Activated CD4-positive, alpha-beta T cell treated with anti-CD3 and anti-CD28 coated beads, Interleukin-2, amount 10 ng/mL, durations not matched to agents 7 days and 5 days (primary cell): Measurements from ENCODE around the gene TACR2. TPM values are rescaled to one million over a fixed set of nuclear protein-coding genes. Genes with fewer than 3 reads are reported as not detected.

ENCODE experiments used
- CTCF ChIA-PET: fragments of 350-600 bp; sonication (Branson Sonifier 250); formaldehyde crosslinking; loops from one replicate; lab custom pipeline; 2021; ENCODE audit warnings: antibody characterized with exemption; lab: Charles Lee
- POLR2A ChIA-PET: fragments of 350-600 bp; sonication (Branson Sonifier 250); formaldehyde crosslinking; loops from one replicate; lab custom pipeline; 2021; ENCODE audit warnings: antibody characterized with exemption; lab: Charles Lee
- DNase-seq: peaks from one replicate; pipeline ENCODE4 v3.0.0-alpha.2; 2020
- H3K27ac Mint-ChIP-seq: one replicate; pipeline ENCODE4 v1.8.0; 2021; ENCODE audit warnings: mild to moderate bottlenecking, moderate library complexity, mixed read lengths
- H3K27me3 Mint-ChIP-seq: one replicate; pipeline ENCODE4 v1.8.0; 2021; ENCODE audit warnings: mixed read lengths
- H3K36me3 Mint-ChIP-seq: one replicate; pipeline ENCODE4 v1.8.0; 2021; ENCODE audit warnings: low read depth, mixed read lengths
- H3K4me1 Mint-ChIP-seq: one replicate; pipeline ENCODE4 v1.8.0; 2021; ENCODE audit warnings: mixed read lengths
- H3K4me3 Mint-ChIP-seq: one replicate; pipeline ENCODE4 v1.8.0; 2021; ENCODE audit warnings: mild to moderate bottlenecking, moderate library complexity, mixed read lengths
- H3K9me3 Mint-ChIP-seq: one replicate; pipeline ENCODE4 v1.8.0; 2021; ENCODE audit warnings: mixed read lengths
- total RNA-seq, 2 experiments: library from RNA; stranded (reverse); gene quantifications; one replicate each; pipeline ENCODE4 v1.2.3, GENCODE V29; 2021

Gene TACR2
- not detected for total RNA-seq

DNA sequence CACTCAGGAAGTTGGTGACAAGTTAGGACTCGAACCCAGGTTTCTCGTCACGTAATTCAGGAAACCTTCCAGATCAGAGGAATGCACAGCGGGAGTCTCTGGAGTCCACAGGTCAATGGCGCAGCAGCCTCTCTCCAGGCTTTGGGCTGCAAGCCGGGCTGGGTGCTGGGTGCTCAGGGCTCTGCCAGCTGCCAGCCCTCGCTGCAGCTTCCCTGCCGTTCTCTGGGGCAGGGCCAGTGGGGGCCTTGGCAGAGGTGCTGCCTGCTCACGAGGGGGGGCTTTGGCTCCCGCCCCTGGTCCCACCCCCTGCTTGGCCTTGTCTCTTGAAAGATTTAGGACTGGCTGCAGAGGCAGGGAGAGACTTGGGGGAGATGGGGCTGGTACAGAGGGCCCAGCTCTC, at the start of gene TACR2:
Gene TACR2 (minus strand): TSS at position 224 of the 400 bp plus-strand sequence. CDS start 595 bp downstream, outside the sequence.
- H3K4me1 Mint-ChIP-seq = peaks cover 2% of the 10 kb centered on the region
- ChIA-PET CTCF (interaction anchor here (0.5 to 1.3 kb wide), 5 partner anchors 34 to 604 kb away, joined by 3 to 5 read pairs (median 3); partner anchors contain the start of gene TSPAN15), POLR2A (no interaction called here)
- H3K36me3 Mint-ChIP-seq = no peaks in the 10 kb centered on the region
- DNase-seq = no peak
- H3K9me3 Mint-ChIP-seq = no peaks in the 10 kb centered on the region
- H3K27me3 Mint-ChIP-seq = no peaks in the 10 kb centered on the region
- H3K27ac Mint-ChIP-seq = no peak within 1 kb of the TSS
- no peak within 1 kb of the TSS for H3K4me3 Mint-ChIP-seq

DNA sequence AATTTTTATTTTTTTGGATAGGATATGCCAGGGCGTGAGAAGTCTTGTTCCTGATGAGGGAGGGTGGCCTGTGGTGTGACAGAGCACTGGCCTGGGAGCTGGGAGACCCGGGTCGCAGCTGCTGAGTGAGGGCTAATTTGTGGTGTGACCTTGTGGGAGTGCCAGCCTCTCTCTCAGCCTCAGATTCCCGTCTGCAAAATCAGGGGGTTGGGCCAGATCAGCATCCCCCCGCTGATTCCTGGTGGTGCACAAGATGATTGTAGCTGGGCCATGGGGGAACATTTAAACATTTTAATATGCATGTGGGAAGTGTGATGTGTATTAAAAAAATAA, 49.4 kb upstream of the TACR2 start:
- no peak for DNase-seq
- H3K27me3 Mint-ChIP-seq = peaks cover 4% of the 10 kb centered on the region
- peaks cover 51% of the 10 kb centered on the region for H3K4me1 Mint-ChIP-seq
- no peaks in the 10 kb centered on the region for H3K9me3 Mint-ChIP-seq
- ChIA-PET POLR2A (no interaction called here), CTCF (interaction anchor here (1.0 to 2.7 kb wide), 7 partner anchors 9 to 260 kb away, joined by 3 to 7 read pairs (median 5); partner anchors contain the start of gene TSPAN15)
- no peaks in the 10 kb centered on the region for H3K36me3 Mint-ChIP-seq
- peak overlapping the region; percentile 59 for H3K27ac Mint-ChIP-seq
- H3K4me3 Mint-ChIP-seq = no peak overlapping the region

- no peaks in the 10 kb centered on the region for H3K36me3 Mint-ChIP-seq
- peaks cover 53% of the 10 kb centered on the region for H3K4me1 Mint-ChIP-seq
- H3K4me3 Mint-ChIP-seq = peak overlapping the region; percentile 6
- POLR2A ChIA-PET = no interaction called here
- H3K27me3 Mint-ChIP-seq = peaks cover under 1% of the 10 kb centered on the region
- CTCF ChIA-PET = interaction anchor here (1.0 to 2.7 kb wide), 6 partner anchors 11 to 261 kb away, joined by 5 to 8 read pairs (median 6); partner anchors contain the start of gene TSPAN15
- H3K9me3 Mint-ChIP-seq = no peaks in the 10 kb centered on the region
- H3K27ac Mint-ChIP-seq = peak overlapping the region; percentile 87
- no peak for DNase-seq
These were observed 48.9 kb upstream of the TACR2 start for GRCh38 chr10:69465457-69466157.

DNA sequence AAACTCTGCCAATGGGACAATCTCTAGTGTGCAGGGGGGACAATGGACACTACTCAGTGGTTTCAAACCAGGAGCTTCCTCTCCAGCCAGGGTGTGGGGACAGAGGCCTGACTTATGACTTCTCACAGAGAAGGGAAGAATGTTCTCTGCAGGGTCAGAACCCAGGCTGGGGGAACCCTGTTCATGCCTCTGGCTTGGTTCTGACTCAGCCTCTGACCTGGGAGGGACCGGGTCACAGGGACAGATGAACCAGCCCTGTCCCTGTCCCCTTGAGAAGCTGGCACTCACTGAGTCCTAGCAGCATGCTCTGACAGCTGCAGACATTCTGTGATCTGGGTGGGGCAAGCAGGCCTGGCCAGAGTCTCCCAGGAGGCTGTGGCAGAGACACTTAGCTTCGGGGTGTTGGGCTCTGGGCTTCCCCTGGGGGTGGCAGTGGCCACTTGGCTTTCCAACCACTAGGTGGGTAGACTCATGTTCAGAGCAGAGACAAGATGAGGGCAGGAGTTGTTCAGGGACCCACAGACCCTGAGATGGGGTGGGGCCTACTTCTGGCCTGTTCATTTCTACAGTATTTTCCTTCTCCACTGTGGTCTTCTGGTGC, 48.2 kb upstream of the TACR2 start:
- no peak for DNase-seq
- Mint-ChIP-seq H3K27ac (peak overlapping the region; percentile 87), H3K36me3 (no peaks in the 10 kb centered on the region), H3K27me3 (no peaks in the 10 kb centered on the region), H3K4me3 (no peak overlapping the region), H3K9me3 (no peaks in the 10 kb centered on the region), H3K4me1 (peaks cover 53% of the 10 kb centered on the region)
- POLR2A ChIA-PET = no interaction called here
- CTCF ChIA-PET = interaction anchor here (0.7 to 2.7 kb wide), 8 partner anchors 10 to 262 kb away, joined by 3 to 8 read pairs (median 5); partner anchors contain the start of gene TSPAN15

- no peak overlapping the region for H3K4me3 Mint-ChIP-seq
- no peak for DNase-seq
- H3K27ac Mint-ChIP-seq = peak overlapping the region; percentile 87
- peaks cover 53% of the 10 kb centered on the region for H3K4me1 Mint-ChIP-seq
- H3K27me3 Mint-ChIP-seq = no peaks in the 10 kb centered on the region
- no peaks in the 10 kb centered on the region for H3K36me3 Mint-ChIP-seq
- H3K9me3 Mint-ChIP-seq = no peaks in the 10 kb centered on the region
- CTCF ChIA-PET = interaction anchor here (0.7 to 1.6 kb wide), 3 partner anchors 14 to 22 kb away, joined by 3 to 8 read pairs (median 4); no protein-coding TSS in a partner anchor
- POLR2A ChIA-PET = no interaction called here
These were observed 47.7 kb upstream of the TACR2 start for GRCh38 chr10:69464401-69464800.

- ChIA-PET POLR2A (no interaction called here), CTCF (interaction anchor here (1.3 to 1.6 kb wide), 2 partner anchors 14 to 17 kb away, joined by 3 to 8 read pairs; no protein-coding TSS in a partner anchor)
- Mint-ChIP-seq H3K9me3 (no peaks in the 10 kb centered on the region), H3K27ac (peak overlapping the region; percentile 87), H3K27me3 (no peaks in the 10 kb centered on the region), H3K36me3 (no peaks in the 10 kb centered on the region), H3K4me3 (no peak overlapping the region), H3K4me1 (peaks cover 53% of the 10 kb centered on the region)
- DNase-seq = no peak
These were observed 47.2 kb upstream of the TACR2 start for GRCh38 chr10:69463886-69464285.

GRCh38 chr10:69461243-69462025, 44.7 kb upstream of the TACR2 start:
- ChIA-PET POLR2A (no interaction called here), CTCF (interaction anchor here (0.6 to 1.1 kb wide), 6 partner anchors 11 to 1140 kb away, joined by 3 to 4 read pairs (median 3); no protein-coding TSS in a partner anchor)
- DNase-seq = no peak
- H3K27ac Mint-ChIP-seq = no peak overlapping the region
- H3K9me3 Mint-ChIP-seq = no peaks in the 10 kb centered on the region
- no peaks in the 10 kb centered on the region for H3K36me3 Mint-ChIP-seq
- no peaks in the 10 kb centered on the region for H3K27me3 Mint-ChIP-seq
- H3K4me1 Mint-ChIP-seq = peaks cover 43% of the 10 kb centered on the region
- no peak overlapping the region for H3K4me3 Mint-ChIP-seq

DNA sequence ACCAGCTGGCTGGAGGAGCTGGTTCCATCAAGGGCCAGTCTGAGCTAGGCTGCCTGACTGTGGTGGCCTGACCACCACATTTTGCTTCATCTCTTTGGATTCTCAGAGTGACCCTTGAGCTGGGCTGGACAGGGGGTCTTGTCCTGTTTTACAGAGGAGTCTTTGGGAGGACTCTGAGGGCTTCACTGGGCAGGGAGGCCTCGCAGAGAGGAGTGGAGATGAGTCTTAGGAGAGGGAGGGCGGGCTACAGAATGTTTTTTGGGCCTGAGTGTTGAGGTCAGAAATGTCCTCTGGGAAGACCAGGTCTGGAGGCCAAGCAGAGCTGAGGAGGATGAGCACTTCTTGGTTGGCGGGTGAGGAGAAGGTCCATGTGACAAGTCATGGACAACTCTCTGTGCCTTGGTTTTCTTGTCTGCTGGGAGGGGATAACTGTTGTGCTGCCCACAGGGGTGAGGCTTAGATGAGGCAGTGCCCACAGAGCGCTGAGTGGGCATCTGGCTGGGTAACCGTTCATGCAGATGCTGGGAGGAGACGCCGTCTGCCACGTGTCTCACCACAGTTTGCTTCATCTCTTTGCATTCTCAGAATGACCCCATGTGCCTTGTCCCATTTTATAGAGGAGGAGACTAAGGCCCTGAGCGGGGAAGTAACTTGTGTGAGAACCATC, 44.0 kb upstream of the TACR2 start:
- no peaks in the 10 kb centered on the region for H3K27me3 Mint-ChIP-seq
- no peaks in the 10 kb centered on the region for H3K36me3 Mint-ChIP-seq
- POLR2A ChIA-PET = no interaction called here
- no peaks in the 10 kb centered on the region for H3K9me3 Mint-ChIP-seq
- CTCF ChIA-PET = interaction anchor here (0.8 to 0.9 kb wide), 3 partner anchors 9 to 12 kb away, joined by 3 read pairs; partner anchors contain the start of gene TSPAN15
- no peak overlapping the region for H3K4me3 Mint-ChIP-seq
- DNase-seq = no peak
- peaks cover 35% of the 10 kb centered on the region for H3K4me1 Mint-ChIP-seq
- no peak overlapping the region for H3K27ac Mint-ChIP-seq

DNA sequence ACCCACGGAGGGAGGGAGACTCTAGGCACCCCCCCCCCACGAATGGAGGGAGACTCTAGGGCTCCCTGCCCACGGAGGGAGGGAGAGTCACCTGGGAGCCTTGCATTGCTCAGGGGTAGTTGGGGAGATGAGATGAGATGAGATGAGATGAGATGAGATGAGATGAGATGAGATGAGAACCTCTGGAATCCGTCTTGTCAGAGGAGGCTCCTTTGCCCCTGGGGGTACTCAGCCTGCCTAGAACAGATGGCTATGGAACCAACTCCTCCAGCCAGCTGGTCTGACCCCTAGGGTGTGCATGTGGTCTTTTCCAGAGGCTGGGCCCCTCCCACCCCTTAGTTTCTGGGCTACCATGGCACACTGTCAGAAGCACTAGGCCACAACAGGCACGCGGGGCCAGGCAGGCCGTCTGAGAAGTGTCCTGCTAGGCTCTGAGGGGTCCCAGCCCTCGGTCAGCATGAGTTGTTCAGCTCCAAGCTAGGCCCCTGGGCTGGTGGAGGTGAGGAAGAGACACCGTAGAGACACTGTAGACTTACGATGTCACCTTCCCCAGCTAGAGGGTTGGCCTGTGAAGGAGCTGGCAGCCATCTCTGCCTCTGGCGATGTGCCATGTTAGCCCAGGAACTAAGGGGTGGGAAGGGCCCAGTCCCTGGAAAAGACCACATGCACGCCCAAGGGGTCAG, 43.3 kb upstream of the TACR2 start:
- ChIA-PET POLR2A (no interaction called here), CTCF (interaction anchor here (0.8 to 0.9 kb wide), 2 partner anchors 9 to 12 kb away, joined by 3 read pairs; partner anchors contain the start of gene TSPAN15)
- no peak for DNase-seq
- Mint-ChIP-seq H3K4me1 (peaks cover 29% of the 10 kb centered on the region), H3K27me3 (no peaks in the 10 kb centered on the region), H3K36me3 (no peaks in the 10 kb centered on the region), H3K27ac (no peak overlapping the region), H3K9me3 (no peaks in the 10 kb centered on the region), H3K4me3 (no peak overlapping the region)

- POLR2A ChIA-PET = no interaction called here
- no peak for DNase-seq
- H3K27me3 Mint-ChIP-seq = no peaks in the 10 kb centered on the region
- CTCF ChIA-PET = no interaction called here
- H3K9me3 Mint-ChIP-seq = no peaks in the 10 kb centered on the region
- no peak overlapping the region for H3K4me3 Mint-ChIP-seq
- peaks cover 21% of the 10 kb centered on the region for H3K4me1 Mint-ChIP-seq
- H3K36me3 Mint-ChIP-seq = no peaks in the 10 kb centered on the region
- no peak overlapping the region for H3K27ac Mint-ChIP-seq
These were observed 42.5 kb upstream of the TACR2 start for GRCh38 chr10:69459101-69459790.

GRCh38 chr10:69458430-69459100, 41.8 kb upstream of the TACR2 start:
- H3K4me1 Mint-ChIP-seq = peaks cover 15% of the 10 kb centered on the region
- H3K27me3 Mint-ChIP-seq = no peaks in the 10 kb centered on the region
- no peaks in the 10 kb centered on the region for H3K9me3 Mint-ChIP-seq
- H3K36me3 Mint-ChIP-seq = no peaks in the 10 kb centered on the region
- no peak overlapping the region for H3K4me3 Mint-ChIP-seq
- ChIA-PET CTCF (interaction anchor here (1.4 kb wide), 1 partner anchor 9 kb away, joined by 6 read pairs; no protein-coding TSS in a partner anchor), POLR2A (no interaction called here)
- no peak overlapping the region for H3K27ac Mint-ChIP-seq
- DNase-seq = no peak
